H1 (cell line): ENCODE measurements around the gene TRIM65. TPM values are rescaled to one million over a fixed set of nuclear protein-coding genes. Genes with fewer than 3 reads are reported as not detected.

Experiments used
- CTCF ChIA-PET: fragments of 300-600 bp; sonication (Branson Sonifier 250); formaldehyde crosslinking; loops from one replicate; lab custom pipeline; 2021; ENCODE audit not compliant: partially characterized antibody; lab: Charles Lee
- POLR2A ChIA-PET: fragments of 300-600 bp; sonication (Branson Sonifier 250); formaldehyde crosslinking; loops from one replicate; lab custom pipeline; 2021; ENCODE audit warnings: inconsistent platforms; ENCODE audit not compliant: partially characterized antibody; lab: Charles Lee
- DNase-seq, 2 experiments: peaks; one replicate each; pipeline versions ENCODE4 v3.0.0 to v3.0.0-alpha.2; 2010 to 2022; ENCODE audit warnings: low spot score in 2 of 2, low read depth in 1 of 2, mixed read lengths in 1 of 2
- FAIRE-seq: peaks from 2 replicates; lab custom pipeline; 2011; peaks lifted over from hg19 to GRCh38; lab: Jason Lieb, UNC
- H2AFZ ChIP-seq: 2 replicates; pipeline ENCODE4 v1.8.1; 2012; ENCODE audit warnings: low read length, inconsistent platforms
- H2AK5ac ChIP-seq: 2 replicates; pipeline ENCODE4 v1.6.1; 2013; ENCODE audit warnings: low read depth, low read length
- H2BK120ac ChIP-seq: replicated peaks from 2 replicates; pipeline ENCODE3; 2013; ENCODE audit warnings: low read depth, low read length, inconsistent platforms
- H2BK12ac ChIP-seq: 2 replicates; pipeline ENCODE4 v1.6.1; 2013; ENCODE audit warnings: low read depth, low read length
- H2BK15ac ChIP-seq: 2 replicates; pipeline ENCODE4 v1.6.1; 2013; ENCODE audit warnings: low read length
- H2BK20ac ChIP-seq: 2 replicates; pipeline ENCODE4 v1.6.1; 2013; ENCODE audit warnings: low read length
- H2BK5ac ChIP-seq: 2 replicates; pipeline ENCODE4 v1.6.1; 2013; ENCODE audit warnings: low read depth, low read length
- H3K14ac ChIP-seq: 2 replicates; pipeline ENCODE4 v1.6.1; 2013; ENCODE audit warnings: inconsistent platforms; ENCODE audit not compliant: insufficient read length
- H3K18ac ChIP-seq: 2 replicates; pipeline ENCODE4 v1.6.1; 2013; ENCODE audit warnings: low read length; ENCODE audit errors: extremely low read depth
- H3K23ac ChIP-seq: 2 replicates; pipeline ENCODE4 v1.6.1; 2013; ENCODE audit warnings: inconsistent platforms; ENCODE audit not compliant: insufficient read length
- H3K23me2 ChIP-seq: 2 replicates; pipeline ENCODE4 v1.6.1; 2013; ENCODE audit warnings: low read depth, low read length
- H3K27ac ChIP-seq: 2 replicates; pipeline ENCODE4 v1.6.1; 2011; ENCODE audit warnings: low read depth, low read length, inconsistent platforms
- H3K27me3 ChIP-seq, 4 experiments: replicated peaks in 1 of 4; 1 replicate in 1 of 4; 2 replicates in 3 of 4; pipeline versions ENCODE4 v1.6.1 to v1.8.1; 2011 to 2013; ENCODE audit warnings: low read length in 3 of 4, mild to moderate bottlenecking in 3 of 4, inconsistent platforms in 2 of 4, mixed read lengths in 2 of 4, moderate library complexity in 1 of 4; ENCODE audit not compliant: control insufficient read depth in 3 of 4, insufficient read depth in 3 of 4; ENCODE audit errors: extremely low read depth in 1 of 4
- H3K36me3 ChIP-seq, 4 experiments: 2 replicates each; pipeline versions ENCODE4 v1.6.1 to v1.8.1; 2011 to 2013; ENCODE audit warnings: mild to moderate bottlenecking in 4 of 4, low read length in 3 of 4, moderate library complexity in 2 of 4, control low read depth in 1 of 4, inconsistent platforms in 1 of 4; ENCODE audit not compliant: insufficient read depth in 4 of 4, control insufficient read depth in 2 of 4
- H3K4ac ChIP-seq: replicated peaks from 2 replicates; pipeline ENCODE3; 2013; ENCODE audit warnings: low read length, low read depth, mixed read lengths, inconsistent platforms; ENCODE audit not compliant: insufficient read length
- H3K4me1 ChIP-seq, 4 experiments: replicated peaks in 1 of 4; 1 replicate in 1 of 4; 2 replicates in 3 of 4; pipeline versions ENCODE4 v1.6.1 to v1.8.1; 2011 to 2013; ENCODE audit warnings: low read length in 3 of 4, inconsistent platforms in 2 of 4, mixed read lengths in 1 of 4; ENCODE audit not compliant: insufficient read depth in 4 of 4, control insufficient read depth in 3 of 4
- H3K4me2 ChIP-seq, 2 experiments: 2 replicates each; pipeline versions ENCODE4 v1.6.1 to v1.8.1; 2011 to 2013; ENCODE audit warnings: low read depth in 2 of 2, low read length in 2 of 2, control low read depth in 1 of 2, inconsistent platforms in 1 of 2, mild to moderate bottlenecking in 1 of 2; ENCODE audit not compliant: insufficient read depth in 1 of 2
- H3K4me3 ChIP-seq, 4 experiments: fragments of 200-600, 300-600 bp in 1 of 4; sonication (generic), shearing (Covaris generic), sonication (Bioruptor Twin) in 1 of 4; 2 replicates each; pipeline versions ENCODE4 v1.5.1 to v1.8.1; 2011 to 2016; ENCODE audit warnings: low read length in 4 of 4, low read depth in 3 of 4, control low read depth in 2 of 4, inconsistent platforms in 2 of 4, mild to moderate bottlenecking in 2 of 4, mixed read lengths in 1 of 4, moderate library complexity in 1 of 4; ENCODE audit not compliant: insufficient read depth in 2 of 4; ENCODE audit errors: extremely low read depth in 1 of 4
- H3K56ac ChIP-seq: replicated peaks from 2 replicates; pipeline ENCODE3; 2013; ENCODE audit warnings: low read depth, mild to moderate bottlenecking, mixed read lengths, low read length, inconsistent platforms; ENCODE audit not compliant: insufficient read length
- H3K79me1 ChIP-seq: 2 replicates; pipeline ENCODE4 v1.6.1; 2013; ENCODE audit warnings: low read depth, low read length, control low read depth
- H3K79me2 ChIP-seq, 2 experiments: 2 replicates each; pipeline versions ENCODE4 v1.6.1 to v1.8.1; 2012 to 2013; ENCODE audit warnings: low read length in 2 of 2, mild to moderate bottlenecking in 2 of 2, inconsistent platforms in 1 of 2; ENCODE audit not compliant: insufficient read depth in 2 of 2, control insufficient read depth in 1 of 2
- H3K9ac ChIP-seq, 4 experiments: replicated peaks in 1 of 4; 1 replicate in 1 of 4; 2 replicates in 3 of 4; pipeline versions ENCODE4 v1.6.1 to v1.8.1; 2011 to 2013; ENCODE audit warnings: low read depth in 3 of 4, low read length in 3 of 4, control low read depth in 2 of 4, mild to moderate bottlenecking in 2 of 4, moderate library complexity in 2 of 4, inconsistent platforms in 1 of 4; ENCODE audit errors: extremely low read depth in 1 of 4
- H3K9me3 ChIP-seq, 2 experiments: 2 replicates each; pipeline versions ENCODE4 v1.6.1 to v1.8.1; 2012 to 2013; ENCODE audit warnings: mild to moderate bottlenecking in 2 of 2, moderate library complexity in 2 of 2, control low read depth in 1 of 2, inconsistent platforms in 1 of 2, low read depth in 1 of 2, low read length in 1 of 2, mixed read lengths in 1 of 2; ENCODE audit not compliant: insufficient read depth in 2 of 2
- H4K20me1 ChIP-seq, 2 experiments: replicated peaks in 1 of 2; 2 replicates each; pipeline versions ENCODE3 to v1.8.1; 2011 to 2013; ENCODE audit warnings: inconsistent platforms in 2 of 2, low read length in 2 of 2, mild to moderate bottlenecking in 1 of 2; ENCODE audit not compliant: insufficient read depth in 2 of 2, control insufficient read depth in 1 of 2
- H4K5ac ChIP-seq: 2 replicates; pipeline ENCODE4 v1.6.1; 2013; ENCODE audit warnings: low read length, low read depth, mixed read lengths, inconsistent platforms; ENCODE audit not compliant: insufficient read length
- H4K8ac ChIP-seq: 2 replicates; pipeline ENCODE4 v1.8.0; 2013; ENCODE audit warnings: mild to moderate bottlenecking, moderate library complexity, low read length, inconsistent platforms; ENCODE audit not compliant: insufficient read depth; ENCODE audit errors: extremely low read depth
- H4K91ac ChIP-seq: replicated peaks from 2 replicates; pipeline ENCODE3; 2013; ENCODE audit warnings: low read length, mixed read lengths, inconsistent platforms; ENCODE audit not compliant: insufficient read length
- BACH1 ChIP-seq: IDR thresholded peaks from 2 replicates; pipeline ENCODE4 v1.6.1; 2012; ENCODE audit warnings: low read length, improper control_type of control experiment
- CEBPB ChIP-seq: IDR thresholded peaks from 2 replicates; pipeline ENCODE4 v1.6.1; 2012; ENCODE audit warnings: low read depth, low read length
- EP300 ChIP-seq, 2 experiments: IDR thresholded peaks; 1 replicate in 1 of 2; 2 replicates in 1 of 2; pipeline ENCODE4 v1.6.1; 2011 to 2012; ENCODE audit warnings: low read depth in 2 of 2, low read length in 2 of 2, mild to moderate bottlenecking in 2 of 2, borderline replicate concordance in 1 of 2, inconsistent platforms in 1 of 2, moderate library complexity in 1 of 2
- EZH2 ChIP-seq: fragments of 200-600 bp; sonication (generic); IDR thresholded peaks from 2 replicates; pipeline ENCODE4 v1.7.1; 2012; ENCODE audit warnings: low read depth, mild to moderate bottlenecking, moderate library complexity, low read length, inconsistent platforms; ENCODE audit not compliant: severe bottlenecking
- FOSL1 ChIP-seq: IDR thresholded peaks from 2 replicates; pipeline ENCODE4 v1.6.1; 2011; ENCODE audit warnings: mild to moderate bottlenecking, low read depth, low read length, moderate library complexity; ENCODE audit not compliant: insufficient read depth
- KDM4A ChIP-seq: IDR thresholded peaks from one replicate; pipeline ENCODE4 v1.7.1; 2012; ENCODE audit warnings: low read depth, mild to moderate bottlenecking, moderate library complexity, low read length, inconsistent platforms; ENCODE audit not compliant: severe bottlenecking
- POLR2AphosphoS5 ChIP-seq: IDR thresholded peaks from 2 replicates; pipeline ENCODE4 v1.6.1; 2011; ENCODE audit warnings: low read depth, low read length
- RAD21 ChIP-seq, 2 experiments: IDR thresholded peaks in 1 of 2; conservative IDR thresholded peaks in 1 of 2; 2 replicates each; pipeline ENCODE4 v1.6.1; 2011; ENCODE audit warnings: low read depth in 2 of 2, low read length in 2 of 2, improper control_type of control experiment in 1 of 2, inconsistent platforms in 1 of 2, mild to moderate bottlenecking in 1 of 2, moderate library complexity in 1 of 2
- RXRA ChIP-seq: IDR thresholded peaks from 2 replicates; pipeline ENCODE4 v1.6.1; 2011; ENCODE audit warnings: low read depth, mild to moderate bottlenecking, low read length, moderate library complexity; ENCODE audit not compliant: insufficient read depth
- SAP30 ChIP-seq: fragments of 300-600 bp; sonication (generic); IDR thresholded peaks from 2 replicates; pipeline ENCODE4 v1.7.1; 2012; ENCODE audit warnings: low read length, moderate library complexity, mild to moderate bottlenecking, inconsistent platforms; ENCODE audit not compliant: insufficient read depth, insufficient replicate concordance
- SIX5 ChIP-seq: IDR thresholded peaks from 2 replicates; pipeline ENCODE4 v1.6.1; 2011; ENCODE audit warnings: mild to moderate bottlenecking, low read depth, low read length
- SP2 ChIP-seq: IDR thresholded peaks from 2 replicates; pipeline ENCODE4 v1.6.1; 2012; ENCODE audit warnings: mild to moderate bottlenecking, low read length, inconsistent platforms
- YY1 ChIP-seq: IDR thresholded peaks from 2 replicates; pipeline ENCODE4 v1.6.1; 2011; ENCODE audit warnings: low read depth, mild to moderate bottlenecking, low read length
- WGBS, 2 experiments: shearing (Covaris generic) in 1 of 2; methylation state at CpG; one replicate each; pipeline versions ENCODE4 v1.1.6 to v1.1.7; 2013 to 2015; ENCODE audit warnings: low lambda C conversion rate in 2 of 2, mixed read lengths in 2 of 2, inconsistent platforms in 1 of 2, low coverage in 1 of 2, missing lambda C conversion rate in 1 of 2; ENCODE audit not compliant: insufficient replicate concordance in 2 of 2, insufficient coverage in 1 of 2, insufficient read length in 1 of 2; ENCODE audit errors: extremely low coverage in 1 of 2, missing lambda C conversion rate in 1 of 2; 5-methylcytosine and 5-hydroxymethylcytosine counted together
- polyA plus RNA-seq, 7 experiments: library from polyadenylated mRNA; depleted of rRNA in 3 of 7; stranded (reverse) in 5 of 7; unstranded in 2 of 7; fragments of >200 nt in 5 of 7; fragments of 200-250 nt in 2 of 7; gene quantifications; 1 replicate in 5 of 7; 2 replicates in 1 of 7; 4 replicates in 1 of 7; pipeline versions ENCODE4 v1.2.1 to v1.2.3, GENCODE V29; 2011 to 2013; ENCODE audit warnings: missing spikeins in 2 of 7, mixed read lengths in 2 of 7
- total RNA-seq: library from RNA; stranded (reverse); fragmentation: NEBNext Ultra II Directional; extraction: Animal tissue kit (Norgen Biotek cat#: 25700); gene quantifications from 2 replicates; pipeline ENCODE4 v1.2.1, GENCODE V29; 2021
- TF ChIP-seq, protein P1 (sequence below): IDR thresholded peaks from 2 replicates; pipeline ENCODE4 v1.6.1; 2012; ENCODE audit warnings: inconsistent platforms

TRIM65 gene
- total and polyA plus RNA-seq, 2 of the 8 experiments (the other 6 are each of a cell fraction or from before 2014, with no cell fraction given): 21.2 to 48.6 TPM

DNA sequence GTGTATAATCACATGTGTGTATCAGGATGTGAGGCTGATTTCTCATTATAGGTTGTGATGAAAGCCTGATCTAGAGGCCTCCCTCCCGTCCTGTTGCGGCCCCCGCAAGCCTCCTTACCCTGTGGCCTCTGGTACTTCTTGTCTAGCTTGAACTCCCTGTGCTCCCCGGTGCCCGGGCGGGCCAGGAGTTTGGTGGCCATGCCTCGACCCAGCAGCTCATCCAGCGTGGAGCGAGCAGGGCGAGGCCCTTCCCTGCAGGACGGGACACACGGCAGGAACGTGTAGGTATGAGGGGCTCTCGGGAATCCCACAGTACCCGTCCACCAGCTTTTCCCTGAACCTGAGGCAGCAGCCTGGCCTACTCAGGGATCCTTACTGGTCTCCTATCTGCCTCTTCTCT is 29.2 kb upstream of the TRIM65 start:
- H2AK5ac ChIP-seq: no peak overlapping the region
- no peak overlapping the region for H4K91ac ChIP-seq
- ChIA-PET CTCF (interaction anchor here (0.7 to 51.3 kb wide), 12 partner anchors 9 to 83 kb away, joined by 3 to 885 read pairs (median 4); partner anchors contain the start of genes CDK3 and MRPL38), POLR2A (interaction anchor here (1.0 to 1.3 kb wide), 3 partner anchors 12 to 29 kb away, joined by 3 to 5 read pairs (median 3); partner anchors contain the start of genes MRPL38 and TRIM65)
- H3K36me3 ChIP-seq: peaks cover 0 to 8% (median 6%) of the 10 kb centered on the region in 4 experiments; a peak in 2 of 8 replicates
- H4K5ac ChIP-seq: no peak overlapping the region
- H4K8ac ChIP-seq: no peak overlapping the region
- no peak overlapping the region for H3K4me2 ChIP-seq
- H2AFZ ChIP-seq: no peak overlapping the region
- H3K4me1 ChIP-seq: no peaks in the 10 kb centered on the region
- no peaks in the 10 kb centered on the region for H3K79me1 ChIP-seq
- no peaks in the 10 kb centered on the region for H4K20me1 ChIP-seq
- no peak overlapping the region for H3K18ac ChIP-seq
- H2BK20ac ChIP-seq: no peak overlapping the region
- no peak overlapping the region for H3K56ac ChIP-seq
- 97% methylated on average over 15 of the region's 15 CpGs; no CpG with 5 or more reads in 1 of the 2 experiments for WGBS, 2 experiments
- H2BK5ac ChIP-seq: no peak overlapping the region
- no peak overlapping the region for H3K4me3 ChIP-seq
- no peaks in the 10 kb centered on the region for H3K27me3 ChIP-seq
- H3K4ac ChIP-seq: no peak overlapping the region
- no peak overlapping the region for H2BK120ac ChIP-seq
- no peak for DNase-seq
- no peak overlapping the region for H2BK12ac ChIP-seq
- H3K14ac ChIP-seq: no peak overlapping the region
- no peaks in the 10 kb centered on the region for H3K23me2 ChIP-seq
- no peak overlapping the region for H3K9ac ChIP-seq
- H3K27ac ChIP-seq: no peak overlapping the region
- H3K23ac ChIP-seq: no peak overlapping the region
- no peak for FAIRE-seq
- no peaks in the 10 kb centered on the region for H3K9me3 ChIP-seq
- no peak overlapping the region for H2BK15ac ChIP-seq
- no peaks in the 10 kb centered on the region for H3K79me2 ChIP-seq
- no peak for TF ChIP-seq SP2
- no peak for TF ChIP-seq CEBPB
- TF ChIP-seq SAP30: no peak
- no peak for TF ChIP-seq EZH2
- no peak for TF ChIP-seq RAD21 (IDR thresholded peaks at IDR 0.05 in 1 of 2, conservative IDR thresholded peaks at IDR 0.05 in 1 of 2; ENCODE audit: low read depth in 2 of 2, low read length in 2 of 2)
- TF ChIP-seq SIX5: no peak
- TF ChIP-seq, protein P1, sequence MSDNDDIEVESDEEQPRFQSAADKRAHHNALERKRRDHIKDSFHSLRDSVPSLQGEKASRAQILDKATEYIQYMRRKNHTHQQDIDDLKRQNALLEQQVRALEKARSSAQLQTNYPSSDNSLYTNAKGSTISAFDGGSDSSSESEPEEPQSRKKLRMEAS: no peak
- TF ChIP-seq EP300 (IDR thresholded peaks at IDR 0.05; ENCODE audit: borderline replicate concordance in 1 of 2, low read depth in 2 of 2, low read length in 2 of 2): no peak
- no peak for TF ChIP-seq BACH1
- TF ChIP-seq FOSL1: no peak
- TF ChIP-seq KDM4A: no peak
- TF ChIP-seq YY1: no peak
- no peak for TF ChIP-seq RXRA
- no peak for TF ChIP-seq POLR2AphosphoS5
